Vagina (tissue), 2 donors: Measurements from ENCODE around the gene VPS39. TPM values are rescaled to one million over a fixed set of nuclear protein-coding genes. Genes with fewer than 3 reads are reported as not detected.

ENCODE experiments used
- DNase-seq, 2 donors: peaks; one replicate each; pipeline ENCODE4 v3.0.0-alpha.2; 2017; ENCODE audit errors: extremely low spot score in 2 of 2
- H3K27ac ChIP-seq: fragments of 200-600 bp; sonication (generic); one replicate; pipeline ENCODE4 v1.5.1; 2019
- H3K27me3 ChIP-seq: fragments of 200-600 bp; sonication (generic); one replicate; pipeline ENCODE4 v1.5.1; 2019
- H3K36me3 ChIP-seq, 2 donors: fragments of 200-600 bp; sonication (generic); one replicate each; pipeline ENCODE4 v1.5.1; 2017 to 2019
- H3K4me1 ChIP-seq: fragments of 200-600 bp; sonication (generic); one replicate; pipeline ENCODE4 v1.5.1; 2019
- H3K4me3 ChIP-seq, 2 donors: fragments of 200-600 bp; sonication (generic); 1 replicate in 1 of 2; 2 replicates in 1 of 2; pipeline ENCODE4 v1.5.1; 2016 to 2019
- H3K9me3 ChIP-seq: fragments of 200-600 bp; sonication (generic); one replicate; pipeline ENCODE4 v1.5.1; 2019
- POLR2A ChIP-seq, 2 donors: fragments of 450-650 bp; IDR thresholded peaks; one replicate each; pipeline ENCODE4 v1.6.1; 2017; ENCODE audit warnings: antibody characterized with exemption in 2 of 2, mild to moderate bottlenecking in 2 of 2, moderate library complexity in 2 of 2
- POLR2AphosphoS5 ChIP-seq, 2 donors: sonication (generic); formaldehyde crosslinking; IDR thresholded peaks; one replicate each; pipeline ENCODE4 v1.9.0; 2017; ENCODE audit warnings: antibody characterized with exemption in 2 of 2, mild to moderate bottlenecking in 2 of 2, low read depth in 1 of 2; ENCODE audit not compliant: insufficient read depth in 1 of 2
- intact Hi-C: fragments of 100-400 bp; cut with DNase I; formaldehyde crosslinking; loops from one replicate; pipeline ENCODE4 v1.15.1; 2023
- microRNA counts, 2 donors: library from miRNA; unstranded; fragments of <30 nt; microRNA quantifications; one replicate each; lab custom pipeline; 2016 to 2017
- microRNA-seq: library from miRNA; unstranded; fragments of <30 nt; microRNA quantifications from one replicate; pipeline ENCODE4, GENCODE V29; 2017; ENCODE audit warnings: borderline number of aligned reads, borderline replicate concordance
- small RNA-seq: library from RNA; depleted of rRNA; stranded (forward); fragments of <200 nt; gene quantifications from one replicate; pipeline ENCODE3, GENCODE V24; 2016
- total RNA-seq: library from RNA; depleted of rRNA; stranded (reverse); fragments of >200 nt; gene quantifications from one replicate; pipeline ENCODE4 v1.2.3, GENCODE V29; 2016
- TF ChIP-seq, protein P1 (sequence below), 3 experiments: fragments of 450-650 bp in 2 of 3; fragments of 200-600 bp in 1 of 3; sonication (generic) in 1 of 3; IDR thresholded peaks; one replicate each; pipeline ENCODE4 v1.5.1; 2017 to 2019; ENCODE audit warnings: antibody characterized with exemption in 3 of 3, mild to moderate bottlenecking in 2 of 3, moderate library complexity in 2 of 3

The VPS39 gene
- total RNA-seq, 1 donor from 2014 or later, result 85.2 TPM

DNA sequence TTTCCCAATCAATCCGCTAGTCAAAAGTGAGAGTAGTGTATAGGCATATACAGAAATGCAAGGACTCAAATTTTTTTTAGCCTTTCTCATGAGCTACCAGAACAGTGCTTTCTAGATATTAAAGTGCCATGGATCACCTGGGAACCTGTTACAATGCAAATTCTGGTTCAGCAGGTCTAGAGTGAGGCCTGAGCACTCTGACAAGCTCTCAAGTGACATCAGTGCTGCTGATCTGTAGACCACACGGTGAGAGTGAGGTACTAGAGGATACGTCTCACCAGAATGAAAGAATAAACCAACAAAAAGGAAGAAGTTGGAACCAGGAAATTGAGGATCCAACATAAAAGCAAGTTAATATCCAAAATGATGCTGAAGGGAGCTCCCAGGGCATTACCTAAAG lies 97.7 kb downstream of the VPS39 start:
- no peak overlapping the region for H3K4me3 ChIP-seq
- intact Hi-C loops, result no loop called here
- H3K27ac ChIP-seq, result no peak overlapping the region
- no peaks in the 10 kb centered on the region for H3K9me3 ChIP-seq
- H3K4me1 ChIP-seq, result no peaks in the 10 kb centered on the region
- DNase-seq, result no peak
- H3K27me3 ChIP-seq, result no peaks in the 10 kb centered on the region
- TF ChIP-seq, protein P1, sequence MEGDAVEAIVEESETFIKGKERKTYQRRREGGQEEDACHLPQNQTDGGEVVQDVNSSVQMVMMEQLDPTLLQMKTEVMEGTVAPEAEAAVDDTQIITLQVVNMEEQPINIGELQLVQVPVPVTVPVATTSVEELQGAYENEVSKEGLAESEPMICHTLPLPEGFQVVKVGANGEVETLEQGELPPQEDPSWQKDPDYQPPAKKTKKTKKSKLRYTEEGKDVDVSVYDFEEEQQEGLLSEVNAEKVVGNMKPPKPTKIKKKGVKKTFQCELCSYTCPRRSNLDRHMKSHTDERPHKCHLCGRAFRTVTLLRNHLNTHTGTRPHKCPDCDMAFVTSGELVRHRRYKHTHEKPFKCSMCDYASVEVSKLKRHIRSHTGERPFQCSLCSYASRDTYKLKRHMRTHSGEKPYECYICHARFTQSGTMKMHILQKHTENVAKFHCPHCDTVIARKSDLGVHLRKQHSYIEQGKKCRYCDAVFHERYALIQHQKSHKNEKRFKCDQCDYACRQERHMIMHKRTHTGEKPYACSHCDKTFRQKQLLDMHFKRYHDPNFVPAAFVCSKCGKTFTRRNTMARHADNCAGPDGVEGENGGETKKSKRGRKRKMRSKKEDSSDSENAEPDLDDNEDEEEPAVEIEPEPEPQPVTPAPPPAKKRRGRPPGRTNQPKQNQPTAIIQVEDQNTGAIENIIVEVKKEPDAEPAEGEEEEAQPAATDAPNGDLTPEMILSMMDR (IDR thresholded peaks at IDR 0.05), result no peak
- TF ChIP-seq POLR2AphosphoS5 (IDR thresholded peaks at IDR 0.05; ENCODE audit: insufficient read depth in 1 of 2, low read depth in 1 of 2), result no peak
- H3K36me3 ChIP-seq, result no peaks in the 10 kb centered on the region

- Histone ChIP-seq H3K36me3 (no peaks in the 10 kb centered on the region), H3K27me3 (no peaks in the 10 kb centered on the region), H3K27ac (no peak overlapping the region), H3K4me1 (no peaks in the 10 kb centered on the region), H3K9me3 (no peaks in the 10 kb centered on the region), H3K4me3 (no peak overlapping the region)
- TF ChIP-seq, protein P1 (IDR thresholded peaks at IDR 0.05), result no peak
- TF ChIP-seq POLR2AphosphoS5 (IDR thresholded peaks at IDR 0.05; ENCODE audit: insufficient read depth in 1 of 2, low read depth in 1 of 2) (no peak), POLR2A (IDR thresholded peaks at IDR 0.05) (no peak)
- intact Hi-C loops, result no loop called here
- DNase-seq, result no peak
Observed at GRCh38 chr15:42108806-42109205, 99.3 kb downstream of the VPS39 start.

MicroRNA genes within 50 kb of the gene (microRNA counts, 767-probe panel; counts per million panel counts)
- microRNA hsa-miR-627 (lab: Ali Mortazavi, UCI), result 238 to 261 counts per million in 2 donors

Small RNAs within 50 kb of the gene (microRNA-seq; reads per million reads assigned to microRNA genes)
- 10.5 reads per million, percentile 22 among the genes with 10 or more reads in this experiment for gene MIR627

Small RNAs within 50 kb of the gene (small RNA-seq; reads per million reads assigned to genes)
- not detected for gene MIR627

Other genes starting within 250 kb of the VPS39 start
- 24.6 TPM for gene EHD4, start 235.7 kb downstream of the VPS39 start, total RNA-seq
- gene PLA2G4E, start 187.3 kb downstream of the VPS39 start, total RNA-seq, result 8.8 TPM
- gene PLA2G4D, start 113.7 kb downstream of the VPS39 start, total RNA-seq, result 26.5 TPM
- 35.1 TPM for gene PLA2G4F, start 51.7 kb downstream of the VPS39 start, total RNA-seq
- gene GANC, start 64.9 kb upstream of the VPS39 start, total RNA-seq, result 23.1 TPM
- 45.2 TPM for gene TMEM87A, start 65.1 kb upstream of the VPS39 start, total RNA-seq
- gene CAPN3, start 151.2 kb upstream of the VPS39 start, total RNA-seq, result 18.4 TPM